Stimulated activated CD4-positive, alpha-beta T cell treated with anti-CD3 and anti-CD28 coated beads, Interleukin-2, amount 100 ng/mL, for 48 hours (primary cell): ENCODE measurements around the gene KLHL18.
A peak's percentile ranks its signal among the peaks of the same experiment; 100 is the strongest.
"Not testable (repeated sequence)": the region's sequence is repeated elsewhere in the genome, so short reads cannot be mapped to it uniquely, and the experiment has no call there.

Experiments
- DNase-seq, 2 donors: peaks; one replicate each; pipeline ENCODE4 v3.0.0-alpha.2; 2020

KLHL18 gene

GRCh38 chr3:47276558-47276957 lies 6.2 kb upstream of the KLHL18 start:
- DNase-seq: no peak

GRCh38 chr3:47280519-47280918 lies 2.2 kb upstream of the KLHL18 start:
- DNase-seq: no peak

- peak; percentile 16 to 19 for DNase-seq
Observed at GRCh38 chr3:47283193-47283537, 421 bp downstream of the KLHL18 start.

GRCh38 chr3:47283591-47284364 lies 1.0 kb downstream of the KLHL18 start:
- peak; percentile 14 to 22 for DNase-seq

GRCh38 chr3:47288966-47289910 lies 6.5 kb downstream of the KLHL18 start:
- DNase-seq: no peak

- DNase-seq: no peak
Observed at GRCh38 chr3:47291158-47291753, 8.5 kb downstream of the KLHL18 start.

- DNase-seq: not testable (repeated sequence)
Observed at GRCh38 chr3:47291754-47292420, 9.1 kb downstream of the KLHL18 start.

GRCh38 chr3:47293822-47294221 lies 11.1 kb downstream of the KLHL18 start:
- DNase-seq: no peak

- no peak for DNase-seq
Observed at GRCh38 chr3:47294392-47294791, 11.6 kb downstream of the KLHL18 start.

GRCh38 chr3:47295322-47295721 lies 12.6 kb downstream of the KLHL18 start:
- DNase-seq: no peak

- no peak for DNase-seq
Observed at GRCh38 chr3:47295976-47296375, 13.2 kb downstream of the KLHL18 start.

- no peak for DNase-seq
Observed at GRCh38 chr3:47296562-47297302, 14.0 kb downstream of the KLHL18 start.

- DNase-seq: no peak
Observed at GRCh38 chr3:47298439-47298838, 15.7 kb downstream of the KLHL18 start.

- no peak for DNase-seq
Observed at GRCh38 chr3:47299381-47300318, 16.9 kb downstream of the KLHL18 start.

GRCh38 chr3:47301456-47301855 lies 18.7 kb downstream of the KLHL18 start:
- no peak for DNase-seq

- no peak for DNase-seq
Observed at GRCh38 chr3:47306022-47306421, 23.3 kb downstream of the KLHL18 start.

GRCh38 chr3:47309231-47309630 lies 26.5 kb downstream of the KLHL18 start:
- DNase-seq: not testable (repeated sequence)

GRCh38 chr3:47310391-47310790 lies 27.6 kb downstream of the KLHL18 start:
- DNase-seq: no peak

GRCh38 chr3:47313341-47314055 lies 30.8 kb downstream of the KLHL18 start:
- DNase-seq: no peak

GRCh38 chr3:47314056-47314764 lies 31.5 kb downstream of the KLHL18 start:
- DNase-seq: no peak
